GM18909 (cell line): ENCODE results near the gene TSSC4.

ENCODE experiments used
- ATAC-seq: cut with Tn5 transposase; IDR thresholded peaks from one replicate; pipeline ENCODE4 v1.9.1; 2021; ENCODE audit warnings: mild to moderate bottlenecking; ENCODE audit not compliant: unreplicated experiment, poor library complexity

The TSSC4 gene

DNA sequence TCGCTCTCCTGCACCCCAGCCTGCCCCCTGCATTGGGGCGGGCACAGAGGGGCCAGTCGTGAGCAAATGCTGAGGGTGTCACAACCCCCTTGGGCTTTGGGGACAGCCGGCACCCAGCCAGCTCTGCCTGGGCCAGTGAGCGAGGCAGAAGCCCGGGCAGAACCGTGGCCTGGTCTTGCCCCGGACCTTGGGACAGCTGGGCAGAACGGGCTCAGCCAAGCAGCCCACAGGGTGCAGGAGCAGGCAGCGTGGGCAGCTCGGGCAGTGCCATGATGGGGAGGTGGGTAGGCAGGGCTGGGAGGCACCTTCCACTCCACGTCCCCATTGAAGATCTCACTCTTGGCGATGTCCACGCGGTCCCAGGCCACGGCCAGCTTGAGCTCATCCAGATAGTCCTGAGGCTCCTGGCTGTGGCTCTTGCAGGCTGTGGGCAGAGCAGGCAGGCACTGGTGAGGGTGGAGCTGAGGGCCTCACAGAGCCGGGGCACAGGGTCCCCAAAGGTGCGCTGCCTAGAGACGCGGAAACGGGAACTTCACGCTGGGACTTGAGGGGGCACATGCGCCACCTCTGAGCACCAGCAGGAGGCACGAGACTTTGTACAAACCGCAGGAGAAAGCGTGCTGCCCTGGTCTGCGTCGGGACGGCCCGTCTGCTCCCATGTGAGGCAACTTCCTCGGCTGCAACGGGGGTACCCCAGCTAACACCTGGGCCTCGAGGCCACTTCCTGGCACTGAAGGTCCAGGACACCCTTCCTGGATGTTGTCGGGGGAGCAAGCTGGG, 15.2 kb downstream of the TSSC4 start:
- no peak for ATAC-seq

DNA sequence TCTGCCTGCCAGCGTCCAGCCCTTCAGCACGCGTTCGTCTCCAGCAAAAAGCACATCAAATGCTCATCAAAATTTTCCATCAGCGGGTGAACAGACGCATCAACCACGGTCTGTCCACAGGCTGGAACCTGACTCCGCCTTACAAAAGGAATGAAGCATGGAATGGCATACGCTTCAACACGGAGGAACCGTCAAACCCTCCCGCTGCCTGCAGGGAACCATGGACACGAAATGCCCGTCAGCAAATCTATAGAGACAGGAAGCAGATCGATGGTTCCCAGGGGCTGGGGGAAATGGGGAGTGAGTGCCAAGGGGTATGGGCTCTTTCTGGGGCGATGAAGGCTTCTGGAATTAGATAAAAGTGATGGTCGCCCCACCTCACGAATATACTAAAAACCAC, 16.2 kb downstream of the TSSC4 start:
- ATAC-seq = no peak

DNA sequence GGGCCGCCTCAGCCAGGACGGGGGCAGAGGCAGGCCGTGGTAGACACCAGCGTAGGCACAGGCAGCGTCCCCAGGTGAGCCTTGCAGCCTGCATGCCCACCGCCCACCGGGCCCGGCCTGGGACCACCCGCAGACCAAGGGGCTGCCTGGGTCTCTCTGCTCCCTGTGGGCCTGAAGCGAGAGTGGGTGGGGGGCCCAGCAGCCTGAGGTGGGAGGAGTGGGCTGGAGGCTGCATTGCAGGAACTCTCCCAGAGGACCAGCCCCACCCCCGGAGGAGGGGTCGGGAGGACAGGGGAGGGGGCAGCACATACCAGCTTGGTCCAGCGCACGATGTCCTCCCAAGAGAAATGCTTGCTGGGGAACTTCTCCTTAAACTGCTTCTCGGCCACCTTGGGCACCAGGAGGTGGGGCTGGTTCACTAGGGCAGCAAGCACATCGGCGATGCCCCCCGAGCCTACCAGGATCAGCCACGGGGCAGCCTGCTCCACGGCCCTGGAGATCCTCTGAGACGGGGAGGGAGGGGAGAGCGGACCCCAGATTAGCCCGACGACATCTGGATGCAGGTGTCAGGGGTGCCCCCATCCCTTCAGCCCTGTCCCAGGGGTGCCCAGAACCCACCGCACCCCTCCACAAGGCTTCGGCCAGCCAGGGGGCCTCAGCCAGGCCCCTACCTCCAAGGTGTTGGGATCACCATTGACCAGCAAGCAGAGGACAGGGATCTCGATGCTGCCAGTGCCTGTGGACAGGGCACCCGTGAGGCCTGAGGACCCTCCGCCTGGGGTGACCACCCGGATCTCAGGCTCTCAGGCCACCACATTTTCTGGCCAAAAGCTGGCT, 17.5 kb downstream of the TSSC4 start:
- ATAC-seq = no peak

DNA sequence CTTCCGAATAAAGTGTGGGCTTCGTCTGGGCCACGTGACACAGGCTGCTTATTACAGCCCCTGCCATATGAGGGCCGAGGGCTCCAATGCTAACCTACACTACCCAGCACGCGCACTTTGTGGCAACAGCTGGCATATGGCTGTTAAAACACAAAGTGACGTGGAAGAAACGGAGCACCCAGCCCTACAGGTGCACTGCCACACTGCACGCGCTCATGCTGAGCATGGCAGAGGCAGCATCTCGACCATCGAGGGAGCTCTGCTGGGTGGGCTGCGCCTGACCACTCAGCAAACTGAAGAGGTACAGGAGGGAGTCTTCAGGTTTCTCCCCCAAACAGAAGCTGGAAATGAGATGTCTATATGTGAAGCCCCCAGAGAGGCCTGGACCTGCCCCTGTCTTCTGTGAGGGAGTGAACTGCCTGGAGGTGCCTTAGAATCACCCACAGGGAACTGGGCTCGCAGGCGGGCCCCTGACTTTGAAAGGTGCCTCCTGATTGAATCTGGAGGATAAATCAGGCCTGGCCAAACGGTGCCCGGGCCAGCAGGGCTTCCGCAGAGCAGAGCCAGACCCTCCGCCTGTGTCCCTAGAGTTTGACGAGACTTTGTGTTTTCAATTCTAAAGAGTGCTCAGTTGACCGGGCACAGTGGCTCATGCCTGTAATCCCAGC, 18.3 kb downstream of the TSSC4 start:
- ATAC-seq = no peak

DNA sequence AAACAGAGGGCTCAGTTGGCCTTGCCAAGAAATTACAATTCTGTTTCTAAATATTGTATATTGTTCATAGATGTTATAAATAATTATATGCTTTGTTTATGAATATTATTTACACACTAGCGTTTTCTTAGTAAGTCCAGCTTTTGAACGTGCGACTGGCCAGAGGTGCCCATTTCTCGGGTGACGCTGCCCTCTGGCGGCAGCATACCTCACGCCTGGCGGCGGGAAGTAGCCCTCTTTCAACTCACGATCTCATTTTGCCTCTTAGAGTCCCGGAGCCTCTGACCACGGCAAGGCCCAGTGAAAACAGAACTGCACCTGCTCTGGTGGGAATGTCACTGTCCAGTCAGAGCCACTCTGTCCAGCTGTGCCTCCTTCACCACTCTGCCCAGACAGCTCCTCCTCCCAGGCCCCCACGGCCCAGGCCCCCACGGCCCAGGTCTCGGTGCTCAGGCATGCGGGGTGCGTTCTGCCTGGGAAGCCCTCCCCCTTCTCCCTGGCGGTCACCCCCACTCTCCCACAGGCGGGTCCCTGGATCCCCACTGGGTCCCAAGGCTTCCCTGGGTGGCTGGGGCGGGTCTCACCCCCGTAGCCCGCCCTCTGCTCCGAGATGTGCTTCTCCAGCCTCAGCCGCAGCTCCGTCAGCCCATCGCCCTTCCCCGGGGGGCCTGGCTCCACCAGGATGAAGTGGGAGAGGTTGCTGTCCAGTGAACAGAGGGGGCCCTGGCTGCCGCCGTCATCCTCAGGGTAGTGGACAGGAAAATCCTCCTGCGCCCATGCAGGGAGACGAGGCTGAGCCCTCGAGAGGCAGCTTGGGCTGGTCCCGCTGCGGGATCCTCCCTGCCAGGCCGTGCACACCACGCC, 19.3 kb downstream of the TSSC4 start:
- no peak for ATAC-seq

DNA sequence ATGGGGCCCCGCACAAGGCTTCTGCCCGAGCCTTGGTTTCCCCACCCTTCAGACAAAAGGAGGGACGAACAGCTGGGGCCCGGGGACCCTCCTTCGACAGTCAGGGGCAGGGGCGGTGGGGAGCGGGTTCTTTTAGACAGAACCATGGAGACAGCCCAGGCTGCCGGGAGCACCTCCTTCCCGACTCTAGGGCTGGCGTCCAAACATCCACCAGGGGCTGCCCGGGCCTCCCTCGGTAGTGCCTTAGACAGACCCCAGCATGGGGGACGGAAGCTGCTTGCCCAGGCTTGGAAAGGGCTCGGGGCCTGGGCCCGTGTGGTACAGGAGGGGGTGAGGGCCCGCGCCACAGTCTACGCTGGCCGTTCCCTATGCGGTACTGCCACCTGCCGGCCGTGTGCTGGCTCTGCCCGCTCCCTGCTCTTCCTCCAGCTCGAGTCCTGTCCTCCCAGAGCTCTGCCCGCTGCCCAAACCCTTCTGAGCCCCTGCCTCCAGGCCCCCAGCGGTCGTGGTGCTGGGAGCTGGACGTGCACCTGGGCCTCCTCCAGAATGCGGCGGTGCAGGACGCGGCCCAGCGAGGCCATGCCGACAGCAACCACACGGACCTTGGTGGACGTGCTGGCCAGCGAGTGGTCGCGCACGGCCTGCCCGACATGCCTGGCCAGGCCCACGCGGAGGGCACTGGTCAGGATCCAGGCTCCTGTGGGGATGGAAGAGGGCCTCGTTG, 20.1 kb downstream of the TSSC4 start:
- ATAC-seq = no peak

DNA sequence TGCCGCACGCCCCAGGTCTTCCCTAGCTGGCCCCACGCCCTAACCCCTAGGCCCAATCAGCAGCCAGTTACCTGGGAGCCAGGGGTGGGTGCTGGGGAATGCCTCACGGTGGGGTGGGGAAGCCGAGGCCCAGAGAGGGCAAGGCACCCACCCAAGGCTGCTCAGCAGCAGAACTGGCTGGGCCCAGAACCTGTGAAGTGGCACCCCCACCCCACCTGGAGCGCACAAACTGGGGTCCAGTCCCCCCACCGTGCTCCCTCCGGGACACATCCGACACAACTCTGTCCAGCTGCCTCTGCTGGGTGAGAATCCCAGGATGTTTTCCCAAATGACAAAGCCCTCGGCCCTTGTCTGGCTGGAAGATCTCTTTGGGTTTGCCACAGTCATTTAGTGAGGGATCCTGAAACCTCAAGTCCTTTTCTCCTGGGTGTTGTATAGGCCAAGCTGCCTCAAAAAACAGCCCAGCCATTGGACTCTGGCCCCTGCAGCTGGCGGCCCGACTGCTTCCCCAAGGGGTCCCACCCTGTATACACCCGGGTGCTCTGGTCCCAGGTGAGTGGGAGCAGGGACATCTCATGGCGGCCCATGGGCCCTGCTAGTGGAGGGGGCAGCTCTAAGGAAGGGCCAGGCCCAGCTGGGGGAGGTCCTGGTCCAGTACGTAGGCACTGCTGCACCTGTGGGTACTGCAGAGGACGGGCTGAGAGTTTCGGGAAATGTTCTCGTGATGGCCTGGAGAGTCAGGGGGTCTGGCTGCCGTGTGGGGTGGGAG, 20.9 kb downstream of the TSSC4 start:
- ATAC-seq = no peak

DNA sequence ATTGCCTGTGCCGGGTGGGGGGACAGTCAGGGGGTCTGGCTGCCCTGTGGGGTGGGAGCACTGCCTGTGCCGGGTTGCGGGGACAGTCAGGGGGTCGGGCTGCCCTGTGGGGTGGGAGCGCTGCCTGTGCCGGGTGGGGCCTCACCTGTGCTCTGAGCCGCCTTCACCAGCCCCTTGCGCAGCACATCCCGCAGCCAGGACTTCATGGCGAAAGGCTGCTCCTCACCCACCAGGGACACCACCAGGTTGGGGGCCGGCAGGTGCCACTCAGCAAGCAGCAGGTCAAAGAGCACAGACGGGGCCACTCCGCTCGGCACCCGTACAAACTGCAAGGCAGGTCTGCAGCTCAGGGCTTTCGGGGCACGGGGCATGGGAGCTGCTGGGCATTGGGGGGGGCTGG, 21.4 kb downstream of the TSSC4 start:
- no peak for ATAC-seq

DNA sequence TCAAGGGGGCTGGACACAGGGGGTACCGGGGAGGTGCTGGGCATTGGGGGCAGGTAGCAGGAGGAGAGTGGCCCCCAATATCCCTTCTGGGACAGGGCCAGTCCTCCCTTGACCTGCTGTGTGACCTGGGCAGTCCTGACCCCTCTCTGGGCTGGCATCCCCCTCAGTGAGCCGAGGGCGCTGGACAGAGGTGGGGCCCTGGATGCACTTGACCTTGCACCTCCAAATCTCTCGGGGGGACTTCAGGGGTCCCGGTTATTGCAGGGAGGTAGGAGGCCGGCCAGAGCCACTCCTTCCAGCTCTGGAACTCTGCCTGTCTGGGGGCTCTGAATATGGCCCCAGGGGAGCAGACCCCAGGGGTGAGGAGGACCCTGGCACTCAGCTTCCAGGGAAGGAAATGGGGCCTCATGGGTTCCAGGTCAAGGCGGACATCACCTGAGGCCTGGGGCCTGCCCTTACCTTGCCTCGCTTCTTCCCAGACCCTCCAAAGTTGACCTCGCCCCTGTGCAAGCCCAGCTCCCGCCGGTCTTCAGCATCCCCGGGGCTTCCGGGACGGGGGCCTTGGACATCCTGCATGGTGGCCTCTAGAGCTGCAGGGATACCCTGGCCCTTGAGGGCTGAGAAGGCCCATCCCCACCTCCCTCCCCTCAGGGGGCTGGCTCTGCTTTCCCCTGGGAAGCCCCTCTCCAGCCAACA, 22.1 kb downstream of the TSSC4 start:
- ATAC-seq = no peak

DNA sequence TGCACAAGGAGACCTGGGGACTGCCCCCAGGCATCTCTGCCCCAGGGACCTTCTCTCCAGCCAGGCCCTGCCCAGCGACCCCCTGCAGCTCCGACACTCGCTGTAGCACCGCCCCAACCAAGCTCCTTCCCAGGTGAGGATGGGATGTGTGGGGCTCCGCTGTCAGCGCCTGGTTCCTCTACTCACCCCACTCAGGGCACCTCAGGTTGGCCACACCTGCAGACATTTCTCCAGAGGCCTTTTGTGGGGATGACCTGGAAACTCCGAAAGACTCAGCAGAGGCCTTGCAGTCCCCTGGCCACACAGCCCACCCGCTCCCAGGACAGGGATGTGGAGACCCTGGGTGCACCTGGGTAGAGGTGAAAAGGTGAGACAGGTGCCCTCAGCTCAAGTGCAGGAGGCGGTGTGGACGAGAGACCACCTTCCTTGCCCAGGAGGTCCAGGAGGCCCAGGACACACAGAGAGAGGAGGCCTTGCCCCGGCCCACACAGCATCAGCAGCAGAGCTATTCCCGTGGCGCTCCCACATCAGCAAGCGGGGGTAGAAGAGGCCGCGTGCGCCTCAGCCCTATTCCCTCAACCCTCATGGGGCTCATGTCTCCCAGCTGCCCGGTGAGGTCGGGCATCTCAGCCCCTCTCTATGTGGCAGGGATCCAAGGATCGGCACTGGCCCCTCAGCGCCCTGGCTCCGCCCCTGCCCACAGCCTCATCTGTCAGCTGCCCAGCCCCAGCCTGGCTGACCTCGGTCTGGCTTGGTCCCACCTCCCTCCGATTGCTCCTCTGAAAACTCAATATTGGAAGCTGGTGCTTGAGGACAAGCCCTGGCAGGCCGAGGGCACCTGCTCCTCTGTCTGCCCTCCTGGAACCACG, 22.8 kb downstream of the TSSC4 start:
- ATAC-seq = no peak

DNA sequence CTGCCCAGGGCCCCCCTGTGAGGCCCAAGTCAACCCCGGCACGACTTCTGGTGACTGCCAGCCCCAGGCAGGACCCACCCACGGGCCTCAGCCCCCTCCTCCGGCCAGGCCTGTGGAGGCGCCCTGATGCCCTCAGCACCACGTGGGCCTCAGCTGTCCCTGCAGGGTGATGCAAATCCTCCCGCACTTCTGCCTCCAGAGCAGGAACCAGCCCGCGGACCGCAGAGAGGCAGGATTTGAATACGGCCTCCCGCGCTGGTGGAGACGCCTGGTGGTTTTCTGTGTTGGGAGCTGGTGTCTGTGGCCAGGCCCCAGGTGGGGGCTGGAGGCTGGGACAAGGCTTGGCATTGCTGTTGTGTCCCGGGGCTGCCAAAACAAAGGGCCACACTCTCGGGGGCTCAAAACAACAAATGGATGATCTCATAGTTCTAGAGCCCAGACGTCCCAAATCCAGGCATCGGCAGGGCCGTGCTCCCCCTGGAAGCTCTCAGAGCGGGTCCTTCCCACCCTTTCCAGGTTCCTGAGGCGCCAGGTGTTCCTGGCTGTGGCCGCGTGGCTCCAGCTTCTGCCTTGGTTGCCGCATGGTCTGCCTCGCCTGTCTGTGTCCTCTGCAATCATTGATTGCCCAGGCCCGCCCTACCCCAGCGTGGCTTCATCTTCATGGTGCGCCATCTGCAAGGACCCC, 24.4 kb downstream of the TSSC4 start:
- no peak for ATAC-seq

DNA sequence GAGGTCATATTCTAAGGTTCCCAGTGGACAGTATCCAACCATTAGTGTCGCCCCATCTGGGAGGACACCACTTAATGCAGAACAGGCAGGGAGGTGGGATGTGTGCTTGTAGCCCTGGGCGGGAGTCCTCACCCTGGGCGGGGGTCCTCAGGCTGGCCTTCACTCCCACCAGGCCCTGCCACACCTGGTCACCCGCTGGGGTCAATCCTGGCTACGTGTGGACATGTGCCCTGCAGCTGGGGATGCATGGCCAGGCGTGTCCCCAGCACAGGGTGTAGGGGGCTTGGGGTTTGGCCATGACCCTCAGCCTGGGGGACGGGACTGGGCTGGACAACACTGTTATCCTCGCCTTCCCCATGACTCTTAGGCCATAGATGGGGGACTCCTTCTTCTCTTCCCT, 25.0 kb downstream of the TSSC4 start:
- no peak for ATAC-seq

DNA sequence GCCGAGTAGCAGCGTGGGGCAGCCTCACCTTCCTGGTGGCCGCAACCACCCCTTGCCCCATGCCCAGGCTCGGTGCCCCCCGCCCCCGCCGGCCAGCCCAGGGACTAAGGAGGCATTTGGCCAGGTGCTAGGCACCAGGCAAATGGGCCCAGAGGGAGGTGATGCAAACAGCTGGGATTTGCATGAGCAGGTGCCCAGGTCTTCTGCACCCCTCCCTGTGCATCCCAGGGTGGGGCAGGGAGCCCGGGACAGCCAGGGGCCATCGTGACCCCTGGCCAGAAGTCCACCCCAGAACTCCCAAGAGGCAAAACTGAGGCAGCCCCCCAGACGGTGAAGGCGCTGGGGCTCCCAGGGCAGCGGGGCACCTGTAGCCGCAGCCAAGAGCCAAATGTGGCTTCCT, 25.7 kb downstream of the TSSC4 start:
- ATAC-seq = no peak

DNA sequence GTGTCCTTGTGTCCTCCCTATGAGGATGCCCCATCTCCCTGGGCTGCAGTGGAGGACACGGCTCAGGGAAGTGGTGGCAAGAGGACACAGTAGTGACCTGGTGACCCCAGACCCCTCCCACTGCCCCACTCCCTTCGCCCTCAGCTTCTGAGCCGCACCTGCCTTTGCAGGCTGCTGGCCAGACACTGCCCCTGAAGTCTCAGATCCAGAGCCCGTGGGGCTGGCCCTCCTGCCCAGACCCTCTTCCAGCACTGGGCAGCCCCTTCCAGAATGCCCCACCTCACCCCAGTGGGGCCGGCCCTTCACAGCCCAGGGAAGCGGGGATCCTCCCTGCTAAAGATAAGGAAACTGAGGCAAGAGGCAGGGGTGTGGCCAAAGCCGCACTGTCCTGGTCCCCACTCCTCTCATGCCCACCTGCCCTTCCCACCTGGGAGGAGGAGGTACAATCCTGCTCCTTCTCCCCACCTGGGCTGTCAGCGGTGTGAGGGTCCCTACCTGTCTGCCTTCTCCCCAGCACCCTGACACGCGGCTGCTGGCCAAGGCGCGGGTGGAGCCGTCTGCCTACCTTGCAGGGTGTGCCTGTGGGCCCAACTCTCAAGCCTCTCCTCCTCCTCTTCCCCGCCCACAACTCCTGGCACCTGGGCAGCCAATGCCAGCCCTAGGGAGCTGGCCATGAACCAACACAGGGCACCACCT, 26.4 kb downstream of the TSSC4 start:
- ATAC-seq = no peak

DNA sequence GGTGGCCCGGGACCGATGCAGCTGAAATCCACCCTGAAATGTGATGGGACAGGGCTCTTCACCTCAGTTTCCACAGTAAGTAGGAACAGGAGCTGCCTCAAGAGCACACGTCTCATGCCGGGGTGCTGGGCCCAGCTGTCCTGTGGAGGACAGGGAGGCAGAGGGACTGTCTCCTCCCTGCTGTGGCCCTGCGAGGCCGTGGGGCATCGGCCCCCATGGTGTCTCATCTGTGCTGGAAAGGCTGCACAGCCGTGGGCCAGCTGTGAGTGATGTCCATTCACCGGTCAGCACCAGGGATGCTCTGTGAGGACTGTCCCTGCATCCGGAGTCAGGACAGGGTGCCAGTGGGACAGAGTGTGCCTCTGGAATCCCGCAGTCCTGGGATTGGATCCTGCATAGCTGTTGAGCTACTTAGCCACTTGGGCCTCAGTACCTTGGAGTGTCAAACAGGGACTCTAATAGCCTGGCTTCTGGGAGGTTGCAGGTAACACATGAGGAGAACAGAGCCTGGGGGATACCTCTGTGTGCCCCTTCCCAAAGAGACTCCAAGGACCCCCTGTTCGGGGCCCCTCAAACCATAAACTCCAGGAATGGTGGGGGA, 27.3 kb downstream of the TSSC4 start:
- no peak for ATAC-seq

DNA sequence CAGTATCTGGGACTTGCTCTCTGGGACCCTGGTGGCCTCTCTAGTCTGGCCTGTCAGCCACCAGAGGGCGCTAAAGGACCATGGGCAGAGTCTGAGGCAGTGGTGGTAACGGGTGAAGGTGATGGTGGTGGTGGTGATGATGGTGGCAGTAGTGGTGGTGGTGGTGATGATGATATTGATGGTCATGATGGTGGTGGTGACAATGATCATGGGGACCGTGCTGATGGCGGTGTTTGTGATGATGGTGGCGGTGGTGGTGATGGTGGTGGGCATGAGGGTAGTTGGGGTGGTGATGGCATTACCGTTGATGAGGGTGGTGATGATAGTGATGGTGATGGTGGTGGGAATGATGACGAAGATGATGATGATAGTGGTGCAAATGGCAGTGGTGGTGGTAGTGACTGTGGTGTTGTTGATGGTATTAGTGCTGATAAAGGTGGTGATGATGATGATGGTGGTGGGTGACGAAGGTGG, 27.8 kb downstream of the TSSC4 start:
- ATAC-seq = no peak
